Measurements from ENCODE around the gene TACR1. TPM values are rescaled to one million over a fixed set of nuclear protein-coding genes. Genes with fewer than 3 reads are reported as not detected.
"Not testable (repeated sequence)": the region's sequence is repeated elsewhere in the genome, so short reads cannot be mapped to it uniquely, and the experiment has no call there.

The TACR1 gene
- total and polyA plus RNA-seq, 8 donors, result 0.07 to 0.40 (median 0.09) TPM

DNA sequence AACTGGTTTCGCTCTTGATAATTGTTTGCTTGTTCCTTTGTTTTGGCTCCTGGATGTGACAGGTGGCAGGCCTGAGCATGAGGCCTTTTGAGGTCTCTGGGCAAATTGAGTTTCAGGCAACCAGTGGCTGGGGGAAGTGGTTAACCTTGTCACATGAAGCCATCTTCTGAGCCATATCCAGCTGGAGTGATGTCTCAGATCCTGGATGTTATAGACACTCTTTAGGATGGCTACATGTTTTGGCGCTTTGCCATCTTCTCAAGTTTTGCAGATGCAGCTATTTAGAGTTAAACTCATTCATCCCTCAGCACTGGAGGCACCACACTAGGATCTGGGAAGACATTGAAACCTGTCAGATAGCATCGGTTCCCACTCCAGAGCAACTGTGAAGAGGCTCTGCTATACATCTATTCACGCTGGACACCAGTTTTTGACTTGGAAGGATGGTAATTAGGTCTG lies 25.3 kb upstream of the TACR1 start:
- H3K4me3 ChIP-seq, result no peak overlapping the region
- ATAC-seq (no peak), DNase-seq (no peak), FAIRE-seq (no peak)
- H3K9me3 ChIP-seq, result no peaks in the 10 kb centered on the region
- 79 to 86% methylated on average over 4 of the region's 4 CpGs for WGBS, 2 donors
- peaks cover 0 to 4% (median 0%) of the 10 kb centered on the region in 4 donors for H3K27me3 ChIP-seq
- no peaks in the 10 kb centered on the region for H3K36me3 ChIP-seq
- intact Hi-C loops (cut with DNase I), result no loop called here
- H3K4me1 ChIP-seq, result no peaks in the 10 kb centered on the region
- no peak overlapping the region for H3K27ac ChIP-seq
- TF ChIP-seq, protein P1, sequence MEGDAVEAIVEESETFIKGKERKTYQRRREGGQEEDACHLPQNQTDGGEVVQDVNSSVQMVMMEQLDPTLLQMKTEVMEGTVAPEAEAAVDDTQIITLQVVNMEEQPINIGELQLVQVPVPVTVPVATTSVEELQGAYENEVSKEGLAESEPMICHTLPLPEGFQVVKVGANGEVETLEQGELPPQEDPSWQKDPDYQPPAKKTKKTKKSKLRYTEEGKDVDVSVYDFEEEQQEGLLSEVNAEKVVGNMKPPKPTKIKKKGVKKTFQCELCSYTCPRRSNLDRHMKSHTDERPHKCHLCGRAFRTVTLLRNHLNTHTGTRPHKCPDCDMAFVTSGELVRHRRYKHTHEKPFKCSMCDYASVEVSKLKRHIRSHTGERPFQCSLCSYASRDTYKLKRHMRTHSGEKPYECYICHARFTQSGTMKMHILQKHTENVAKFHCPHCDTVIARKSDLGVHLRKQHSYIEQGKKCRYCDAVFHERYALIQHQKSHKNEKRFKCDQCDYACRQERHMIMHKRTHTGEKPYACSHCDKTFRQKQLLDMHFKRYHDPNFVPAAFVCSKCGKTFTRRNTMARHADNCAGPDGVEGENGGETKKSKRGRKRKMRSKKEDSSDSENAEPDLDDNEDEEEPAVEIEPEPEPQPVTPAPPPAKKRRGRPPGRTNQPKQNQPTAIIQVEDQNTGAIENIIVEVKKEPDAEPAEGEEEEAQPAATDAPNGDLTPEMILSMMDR (IDR thresholded peaks at IDR 0.05), result no peak

DNA sequence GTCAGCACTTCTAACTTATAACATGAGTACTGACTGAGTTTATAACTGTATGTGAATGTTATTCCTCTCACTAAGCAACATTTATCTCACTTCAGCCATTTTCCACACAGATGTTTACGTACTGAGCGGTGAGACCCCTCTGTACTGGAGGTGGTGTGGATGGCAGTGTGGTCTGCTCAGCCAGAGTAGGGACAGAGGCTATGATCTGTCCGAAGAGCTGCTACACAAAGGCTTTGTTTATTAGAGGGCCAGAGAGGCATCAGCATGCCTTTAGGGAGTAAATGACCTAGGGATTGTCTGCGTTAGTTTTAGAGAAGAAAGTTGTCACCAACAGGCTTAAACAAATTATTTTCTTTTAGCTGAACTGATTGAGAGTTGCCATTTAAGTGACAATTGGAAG lies 23.2 kb upstream of the TACR1 start:
- Histone ChIP-seq H3K4me1 (no peaks in the 10 kb centered on the region), H3K9me3 (no peaks in the 10 kb centered on the region), H3K36me3 (no peaks in the 10 kb centered on the region), H3K27me3 (peaks cover 0 to 4% (median 0%) of the 10 kb centered on the region in 4 donors), H3K4me3 (no peak overlapping the region), H3K27ac (no peak overlapping the region)
- intact Hi-C loops (cut with DNase I), result no loop called here
- no peak for ATAC-seq
- TF ChIP-seq, protein P1 (IDR thresholded peaks at IDR 0.05), result no peak
- no peak for DNase-seq
- FAIRE-seq, result no peak
- WGBS, 2 donors, result 79 to 84% methylated on average over 4 of the region's 4 CpGs

DNA sequence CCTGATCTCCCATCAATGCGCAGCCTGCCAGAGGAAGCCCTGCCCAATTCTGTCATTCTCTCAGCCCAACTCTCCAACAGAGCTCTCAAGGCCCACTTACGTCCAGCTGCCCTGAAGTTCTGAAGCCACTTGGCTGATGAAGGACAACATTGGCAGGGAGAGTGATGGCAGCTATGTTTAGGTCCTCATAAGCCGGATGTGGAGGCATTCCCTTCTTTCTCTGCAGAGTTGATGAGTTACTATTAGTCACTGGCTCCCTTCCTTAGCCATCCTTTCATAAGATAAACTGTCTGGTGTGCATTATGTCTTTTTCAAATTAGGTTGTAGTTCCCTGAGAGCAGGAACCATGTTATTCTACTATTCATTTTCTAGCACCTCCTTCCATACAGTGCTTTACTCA lies 22.5 kb upstream of the TACR1 start:
- intact Hi-C loops (cut with DNase I), result no loop called here
- Histone ChIP-seq H3K36me3 (no peaks in the 10 kb centered on the region), H3K27ac (no peak overlapping the region), H3K4me1 (no peaks in the 10 kb centered on the region), H3K4me3 (no peak overlapping the region), H3K27me3 (peaks cover 0 to 4% (median 0%) of the 10 kb centered on the region in 4 donors), H3K9me3 (no peaks in the 10 kb centered on the region)
- 78 to 88% methylated on average over 3 of the region's 3 CpGs for WGBS, 2 donors
- DNase-seq (no peak), FAIRE-seq (no peak), ATAC-seq (no peak)
- TF ChIP-seq, protein P1 (IDR thresholded peaks at IDR 0.05), result no peak

DNA sequence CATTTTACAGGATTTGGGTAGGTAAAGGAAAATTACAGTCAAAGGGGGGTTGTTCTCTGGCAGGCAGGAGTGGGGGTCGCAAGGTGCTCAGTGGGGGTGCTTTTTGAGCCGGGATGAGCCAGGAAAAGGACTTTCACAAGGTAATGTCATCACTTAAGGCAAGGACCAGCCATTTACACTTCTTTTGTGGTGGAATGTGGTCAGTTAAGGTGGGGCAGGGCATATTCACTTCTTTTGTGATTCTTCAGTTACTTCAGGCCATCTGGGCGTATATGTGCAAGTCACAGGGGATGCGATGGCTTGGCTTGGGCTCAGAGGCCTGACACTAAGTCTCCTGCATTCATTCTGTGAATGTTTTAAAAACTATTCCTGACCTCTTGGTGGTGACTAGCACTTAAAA lies 19.9 kb upstream of the TACR1 start:
- H3K27me3 ChIP-seq; FAIRE-seq; H3K4me1 ChIP-seq; H3K27ac ChIP-seq; DNase-seq; H3K36me3 ChIP-seq; intact Hi-C loops (cut with DNase I); H3K9me3 ChIP-seq; ATAC-seq; H3K4me3 ChIP-seq: not testable (repeated sequence)
- 75 to 84% methylated on average over 4 of the region's 4 CpGs for WGBS, 2 donors

DNA sequence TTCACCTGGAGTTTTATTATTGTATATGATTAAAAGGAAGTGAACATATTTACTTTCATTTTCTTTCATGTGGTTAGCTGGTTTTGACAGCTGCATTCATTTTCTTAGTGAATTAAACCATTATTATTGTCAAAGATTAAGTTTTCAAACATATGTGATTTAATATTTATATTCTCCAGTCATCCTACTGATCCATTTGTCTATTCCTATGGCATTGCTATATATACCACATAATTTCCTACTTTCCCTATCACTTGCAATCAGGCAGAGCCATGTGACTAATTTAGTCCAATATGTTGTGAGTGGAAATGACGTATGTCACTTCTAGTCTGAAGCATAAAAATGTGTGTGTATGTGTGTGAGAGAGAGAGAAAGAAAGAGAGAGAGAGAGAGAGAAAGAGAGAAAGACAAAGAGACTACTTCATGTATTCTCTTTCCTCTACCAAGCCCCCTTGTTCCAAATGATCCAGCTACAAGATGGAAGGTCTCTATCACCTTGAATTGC lies 12.0 kb upstream of the TACR1 start:
- TF ChIP-seq, protein P1 (IDR thresholded peaks at IDR 0.05), result no peak
- WGBS, 2 donors, result 82 to 97% methylated on average over 1 of the region's 1 CpG
- intact Hi-C loops (cut with DNase I), result no loop called here
- Histone ChIP-seq H3K27ac (no peak overlapping the region), H3K4me1 (no peaks in the 10 kb centered on the region), H3K9me3 (no peaks in the 10 kb centered on the region), H3K36me3 (no peaks in the 10 kb centered on the region), H3K4me3 (no peak overlapping the region), H3K27me3 (no peaks in the 10 kb centered on the region)
- FAIRE-seq (no peak), DNase-seq (no peak), ATAC-seq (no peak)
